Stomach (tissue), 9 donors: ENCODE results near the gene ITGA5. TPM values are rescaled to one million over a fixed set of nuclear protein-coding genes. Genes with fewer than 3 reads are reported as not detected.

ENCODE experiments used
- DNase-seq, 2 donors: peaks; one replicate each; pipeline versions ENCODE4 v3.0.0 to v3.0.0-alpha.2; 2013 to 2019
- H3K27ac ChIP-seq, 5 donors: fragments of 200-600 bp in 4 of 5; sonication (generic) in 4 of 5; one replicate each; pipeline ENCODE4 v1.5.1; 2013 to 2019; ENCODE audit warnings: mild to moderate bottlenecking in 1 of 5, moderate library complexity in 1 of 5
- H3K27me3 ChIP-seq, 3 donors: fragments of 200-600 bp; sonication (generic); one replicate each; pipeline ENCODE4 v1.5.1; 2017 to 2019; ENCODE audit warnings: mixed run types in 1 of 3
- H3K36me3 ChIP-seq, 4 donors: fragments of 200-600 bp; sonication (generic); 1 replicate in 3 of 4; 2 replicates in 1 of 4; pipeline ENCODE4 v1.5.1; 2016 to 2019
- H3K4me1 ChIP-seq, 4 donors: fragments of 200-600 bp; sonication (generic); one replicate each; pipeline ENCODE4 v1.5.1; 2016 to 2019
- H3K4me3 ChIP-seq, 4 donors: fragments of 200-600 bp; sonication (generic) in 3 of 4; one replicate each; pipeline ENCODE4 v1.5.1; 2016 to 2019; ENCODE audit warnings: mild to moderate bottlenecking in 1 of 4
- H3K9me3 ChIP-seq, 4 donors: fragments of 200-600 bp; sonication (generic); one replicate each; pipeline ENCODE4 v1.5.1; 2016 to 2019
- EP300 ChIP-seq: sonication (generic); formaldehyde crosslinking; IDR thresholded peaks from one replicate; pipeline ENCODE4 v1.6.1; 2017; ENCODE audit warnings: antibody characterized with exemption
- POLR2A ChIP-seq, 4 donors: fragments of 450-650 bp; IDR thresholded peaks; one replicate each; pipeline ENCODE4 v1.6.1; 2016; ENCODE audit warnings: antibody characterized with exemption in 4 of 4, control low read depth in 2 of 4, mild to moderate bottlenecking in 1 of 4, moderate library complexity in 1 of 4
- POLR2AphosphoS5 ChIP-seq, 3 donors: sonication (generic); formaldehyde crosslinking; IDR thresholded peaks; one replicate each; pipeline ENCODE4 v1.6.1; 2016; ENCODE audit warnings: antibody characterized with exemption in 3 of 3
- WGBS, 5 donors: extraction: QIAGEN DNeasy Blood & Tissue Kit in 3 of 5; methylation state at CpG; one replicate each; pipeline versions ENCODE4 v1.1.5 to v1.1.7; 2013 to 2018; 5-methylcytosine and 5-hydroxymethylcytosine counted together
- intact Hi-C: fragments of 100-400 bp; cut with DNase I; formaldehyde crosslinking; loops from one replicate; pipeline ENCODE4 v1.15.1; 2023; ENCODE audit warnings: low total_unique reads
- polyA plus RNA-seq, 3 donors: library from polyadenylated mRNA; stranded (reverse); fragments of 200-250 nt; gene quantifications; one replicate each; pipeline ENCODE4 v1.2.3, GENCODE V29; 2013
- total RNA-seq, 5 donors: library from RNA; depleted of rRNA; stranded (reverse); fragments of >200 nt; gene quantifications; one replicate each; pipeline versions ENCODE4 v1.1.0 to v1.2.3, GENCODE V29; 2014 to 2016
- TF ChIP-seq, protein P1 (sequence below), 7 experiments: fragments of 450-650 bp in 4 of 7; fragments of 200-600 bp in 3 of 7; sonication (generic) in 3 of 7; IDR thresholded peaks; one replicate each; pipeline ENCODE4 v1.5.1; 2016 to 2019; ENCODE audit warnings: antibody characterized with exemption in 7 of 7, control low read depth in 2 of 7, mild to moderate bottlenecking in 1 of 7
- donor health status: healthy with polysubstance abuse.
- donor health status: Bipolar disorder and iron deficiency.
- donor health status: healthy.

Gene ITGA5
- total and polyA plus RNA-seq, 8 donors, result 29.3 to 182 (median 85.0) TPM

DNA sequence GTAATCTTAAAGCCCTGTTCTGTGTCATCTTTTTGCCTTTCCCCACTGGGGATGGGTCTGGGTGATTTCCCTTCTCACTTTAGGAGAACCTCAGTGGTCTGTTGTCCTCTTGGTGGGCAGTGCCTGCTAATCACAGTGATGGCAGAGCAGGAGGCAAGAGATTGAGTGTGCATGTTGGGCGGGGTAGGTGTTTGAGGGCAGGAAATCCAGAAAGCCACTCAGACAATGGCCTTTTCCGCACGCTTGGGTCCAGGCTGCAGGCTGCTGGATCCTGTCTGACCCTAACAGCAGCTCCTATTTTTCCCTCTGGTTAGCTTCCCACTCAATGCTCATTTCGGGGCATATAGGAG lies 13.7 kb upstream of the ITGA5 start:
- TF ChIP-seq EP300 (no peak), POLR2A (IDR thresholded peaks at IDR 0.05) (no peak), POLR2AphosphoS5 (IDR thresholded peaks at IDR 0.05) (no peak)
- TF ChIP-seq, protein P1, sequence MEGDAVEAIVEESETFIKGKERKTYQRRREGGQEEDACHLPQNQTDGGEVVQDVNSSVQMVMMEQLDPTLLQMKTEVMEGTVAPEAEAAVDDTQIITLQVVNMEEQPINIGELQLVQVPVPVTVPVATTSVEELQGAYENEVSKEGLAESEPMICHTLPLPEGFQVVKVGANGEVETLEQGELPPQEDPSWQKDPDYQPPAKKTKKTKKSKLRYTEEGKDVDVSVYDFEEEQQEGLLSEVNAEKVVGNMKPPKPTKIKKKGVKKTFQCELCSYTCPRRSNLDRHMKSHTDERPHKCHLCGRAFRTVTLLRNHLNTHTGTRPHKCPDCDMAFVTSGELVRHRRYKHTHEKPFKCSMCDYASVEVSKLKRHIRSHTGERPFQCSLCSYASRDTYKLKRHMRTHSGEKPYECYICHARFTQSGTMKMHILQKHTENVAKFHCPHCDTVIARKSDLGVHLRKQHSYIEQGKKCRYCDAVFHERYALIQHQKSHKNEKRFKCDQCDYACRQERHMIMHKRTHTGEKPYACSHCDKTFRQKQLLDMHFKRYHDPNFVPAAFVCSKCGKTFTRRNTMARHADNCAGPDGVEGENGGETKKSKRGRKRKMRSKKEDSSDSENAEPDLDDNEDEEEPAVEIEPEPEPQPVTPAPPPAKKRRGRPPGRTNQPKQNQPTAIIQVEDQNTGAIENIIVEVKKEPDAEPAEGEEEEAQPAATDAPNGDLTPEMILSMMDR (IDR thresholded peaks at IDR 0.05), result no peak
- Histone ChIP-seq H3K4me1 (peaks cover 6 to 43% (median 18%) of the 10 kb centered on the region in 4 donors), H3K27me3 (peaks cover 0 to 9% (median 0%) of the 10 kb centered on the region in 3 donors), H3K9me3 (no peaks in the 10 kb centered on the region), H3K36me3 (no peaks in the 10 kb centered on the region), H3K4me3 (no peak overlapping the region), H3K27ac (peak overlapping the region; percentile 16 to 74 (median 63))
- no peak for DNase-seq
- intact Hi-C loops, result no loop called here
- 51 to 82% (median 72%) methylated on average over 4 of the region's 4 CpGs for WGBS, 5 donors

DNA sequence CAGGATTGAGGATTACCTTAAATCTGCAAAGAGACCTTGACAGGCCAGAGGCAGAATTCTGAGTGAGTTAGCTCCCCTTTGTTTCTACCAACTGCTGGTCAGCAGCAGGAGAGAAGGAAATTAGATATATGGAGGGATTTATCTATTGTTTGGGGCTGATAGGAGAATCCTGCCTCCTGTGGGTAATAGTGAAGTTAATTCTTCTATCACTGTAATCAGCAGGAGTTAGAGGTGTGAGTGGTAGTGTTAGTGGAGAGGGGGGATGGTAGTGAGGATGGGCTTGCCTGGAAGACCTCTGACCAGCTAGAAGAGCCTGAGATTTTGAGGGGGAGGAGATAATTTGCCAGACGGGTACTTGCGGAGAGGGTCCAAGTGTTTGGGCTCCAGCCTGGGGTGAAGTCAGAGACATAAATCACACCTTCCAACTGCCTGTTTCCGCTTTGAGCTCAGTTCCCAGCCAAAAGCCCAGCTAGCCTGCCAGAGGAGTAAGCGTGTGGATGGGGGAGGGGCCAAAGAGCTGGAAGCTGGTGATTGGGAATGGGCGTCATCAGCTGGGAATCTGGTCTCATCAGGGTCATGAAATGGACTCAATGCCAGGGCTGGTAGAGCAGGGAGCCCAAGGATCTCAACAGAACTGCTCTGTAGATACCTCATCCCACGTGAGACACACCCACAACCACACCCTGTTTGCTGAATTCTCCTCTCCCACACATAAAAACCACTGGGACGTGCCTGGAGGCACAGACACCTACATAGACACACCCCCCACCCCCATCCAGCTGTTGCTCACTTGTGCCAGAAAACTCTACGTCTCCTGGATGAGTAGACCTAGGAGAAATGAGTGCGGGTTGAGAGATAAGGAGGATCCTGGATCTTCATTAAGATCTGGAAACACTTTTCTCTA lies 13.1 kb upstream of the ITGA5 start:
- no peaks in the 10 kb centered on the region for H3K9me3 ChIP-seq
- peaks cover 0 to 11% (median 0%) of the 10 kb centered on the region in 3 donors for H3K27me3 ChIP-seq
- H3K27ac ChIP-seq, result peak overlapping the region; percentile 31 to 74 (median 64)
- 24 to 35% (median 28%) methylated on average over 9 of the region's 9 CpGs for WGBS, 5 donors
- H3K4me3 ChIP-seq, result no peak overlapping the region
- peak; percentile 46 to 84 for DNase-seq
- H3K36me3 ChIP-seq, result no peaks in the 10 kb centered on the region
- intact Hi-C loops, result no loop called here
- peaks cover 8 to 46% (median 20%) of the 10 kb centered on the region in 4 donors for H3K4me1 ChIP-seq
- peak in 2 of 3 donors; percentile 68 to 71 for TF ChIP-seq POLR2AphosphoS5 (IDR thresholded peaks at IDR 0.05)
- TF ChIP-seq, protein P1 (IDR thresholded peaks at IDR 0.05), result no peak
- TF ChIP-seq EP300, result peak; percentile 35

DNA sequence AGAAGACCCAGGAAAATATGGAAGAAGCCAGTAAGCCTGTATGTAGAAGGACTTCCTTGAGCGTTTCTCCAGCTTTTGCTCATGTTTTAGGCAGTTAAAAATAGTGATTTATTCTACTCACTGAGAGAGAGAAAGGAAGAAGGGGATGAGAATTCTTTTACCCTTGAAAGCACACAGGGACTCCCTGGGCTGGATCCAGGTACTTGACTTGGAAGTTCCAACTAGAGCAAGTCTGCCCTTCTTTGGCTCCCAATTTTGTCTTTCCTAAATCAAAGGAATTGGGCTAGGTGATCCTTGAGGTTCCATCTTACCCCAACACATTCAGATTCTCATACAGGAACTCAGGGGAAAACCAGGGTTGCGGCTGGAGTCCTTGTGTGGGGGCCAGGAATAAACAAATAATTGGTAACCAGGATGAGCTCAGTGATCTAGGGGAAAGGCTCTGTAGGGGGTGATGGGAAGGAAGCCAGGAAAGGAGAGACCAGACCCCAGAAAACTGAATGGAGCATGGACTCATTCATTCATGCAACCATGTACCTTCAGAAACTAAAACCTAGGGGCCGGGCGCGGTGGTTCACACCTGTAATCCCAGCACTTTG lies 11.5 kb upstream of the ITGA5 start:
- no peak overlapping the region for H3K4me3 ChIP-seq
- no peak for TF ChIP-seq POLR2A (IDR thresholded peaks at IDR 0.05)
- TF ChIP-seq POLR2AphosphoS5 (IDR thresholded peaks at IDR 0.05), result no peak
- TF ChIP-seq, protein P1 (IDR thresholded peaks at IDR 0.05), result no peak
- no peak for TF ChIP-seq EP300
- H3K36me3 ChIP-seq, result no peaks in the 10 kb centered on the region
- intact Hi-C loops, result no loop called here
- H3K9me3 ChIP-seq, result no peaks in the 10 kb centered on the region
- DNase-seq, result no peak
- peaks cover 8 to 51% (median 20%) of the 10 kb centered on the region in 4 donors for H3K4me1 ChIP-seq
- WGBS, 5 donors, result 86 to 94% (median 91%) methylated on average over 5 of the region's 5 CpGs
- peaks cover 0 to 18% (median 0%) of the 10 kb centered on the region in 3 donors for H3K27me3 ChIP-seq
- peak overlapping the region in 3 of 5 donors; percentile 14 to 74 (median 29) for H3K27ac ChIP-seq

DNA sequence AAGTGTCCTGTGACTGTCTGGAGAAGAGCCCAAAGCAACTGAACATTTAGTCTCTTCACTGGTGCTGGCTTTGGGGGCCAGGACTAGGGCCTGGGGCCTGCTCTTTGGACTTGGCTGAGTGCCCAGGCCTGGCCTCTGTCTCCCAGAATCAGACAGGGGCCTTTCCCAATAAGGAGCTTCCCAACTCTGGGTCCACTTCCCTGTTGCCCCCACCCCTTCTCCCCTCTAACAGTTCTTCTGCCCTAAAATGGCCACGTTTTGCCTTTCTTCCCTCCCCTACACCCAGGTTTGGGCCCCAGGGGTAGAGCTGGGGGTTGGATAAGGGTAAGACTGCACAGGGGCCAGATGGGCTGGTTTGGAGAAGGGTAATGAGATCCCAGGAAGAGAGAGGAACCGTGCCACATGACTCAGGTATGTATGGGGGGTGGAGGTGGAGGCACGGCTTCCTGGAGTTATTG lies 10.0 kb upstream of the ITGA5 start:
- H3K27ac ChIP-seq, result peak overlapping the region in 4 of 5 donors; percentile 45 to 74 (median 62)
- WGBS, 5 donors, result 67 to 75% (median 71%) methylated on average over 3 of the region's 3 CpGs
- H3K4me3 ChIP-seq, result no peak overlapping the region
- H3K9me3 ChIP-seq, result no peaks in the 10 kb centered on the region
- intact Hi-C loops, result no loop called here
- DNase-seq, result peak in 1 of 2 donors; percentile 40
- peaks cover 8 to 53% (median 20%) of the 10 kb centered on the region in 4 donors for H3K4me1 ChIP-seq
- peaks cover 0 to 18% (median 0%) of the 10 kb centered on the region in 3 donors for H3K27me3 ChIP-seq
- H3K36me3 ChIP-seq, result no peaks in the 10 kb centered on the region
- TF ChIP-seq, protein P1 (IDR thresholded peaks at IDR 0.05), result no peak
- TF ChIP-seq POLR2AphosphoS5 (IDR thresholded peaks at IDR 0.05) (no peak), POLR2A (IDR thresholded peaks at IDR 0.05) (no peak), EP300 (no peak)
